Measurements from ENCODE around the gene BLOC1S3. TPM values are rescaled to one million over a fixed set of nuclear protein-coding genes. Genes with fewer than 3 reads are reported as not detected.

Gene BLOC1S3
- total RNA-seq, 1 donor from 2014 or later: 22.7 TPM

GRCh38 chr19:45205810-45206209 is 27.2 kb downstream of the BLOC1S3 start:
- TF ChIP-seq CTCF (IDR thresholded peaks at IDR 0.05; ENCODE audit: unreplicated experiment): no peak
- Mint-ChIP-seq H3K36me3 (ENCODE audit: low read depth, unreplicated experiment) (no peaks in the 10 kb centered on the region), H3K9me3 (ENCODE audit: unreplicated experiment) (no peaks in the 10 kb centered on the region), H3K27me3 (ENCODE audit: unreplicated experiment) (no peaks in the 10 kb centered on the region), H3K4me1 (ENCODE audit: unreplicated experiment) (no peaks in the 10 kb centered on the region), H3K4me3 (ENCODE audit: unreplicated experiment) (no peak overlapping the region), H3K27ac (ENCODE audit: unreplicated experiment) (no peak overlapping the region)
- no peak for DNase-seq (ENCODE audit: low spot score)

GRCh38 chr19:45206328-45206727 is 27.7 kb downstream of the BLOC1S3 start:
- Mint-ChIP-seq H3K4me1 (ENCODE audit: unreplicated experiment) (peaks cover 4% of the 10 kb centered on the region), H3K27ac (ENCODE audit: unreplicated experiment) (no peak overlapping the region), H3K9me3 (ENCODE audit: unreplicated experiment) (no peaks in the 10 kb centered on the region), H3K4me3 (ENCODE audit: unreplicated experiment) (no peak overlapping the region), H3K36me3 (ENCODE audit: low read depth, unreplicated experiment) (no peaks in the 10 kb centered on the region), H3K27me3 (ENCODE audit: unreplicated experiment) (no peaks in the 10 kb centered on the region)
- no peak for DNase-seq (ENCODE audit: low spot score)
- TF ChIP-seq CTCF (IDR thresholded peaks at IDR 0.05; ENCODE audit: unreplicated experiment): no peak

- no peak for DNase-seq (ENCODE audit: low spot score)
- no peaks in the 10 kb centered on the region for H3K36me3 Mint-ChIP-seq (ENCODE audit: low read depth, unreplicated experiment)
- no peak overlapping the region for H3K27ac Mint-ChIP-seq (ENCODE audit: unreplicated experiment)
- no peaks in the 10 kb centered on the region for H3K9me3 Mint-ChIP-seq (ENCODE audit: unreplicated experiment)
- peaks cover 6% of the 10 kb centered on the region for H3K27me3 Mint-ChIP-seq (ENCODE audit: unreplicated experiment)
- H3K4me3 Mint-ChIP-seq (ENCODE audit: unreplicated experiment): no peak overlapping the region
- peaks cover 16% of the 10 kb centered on the region for H3K4me1 Mint-ChIP-seq (ENCODE audit: unreplicated experiment)
- TF ChIP-seq CTCF (IDR thresholded peaks at IDR 0.05; ENCODE audit: unreplicated experiment): no peak
Measured at GRCh38 chr19:45211751-45212381, 33.3 kb downstream of the BLOC1S3 start.

GRCh38 chr19:45213031-45213430 is 34.4 kb downstream of the BLOC1S3 start:
- TF ChIP-seq CTCF (IDR thresholded peaks at IDR 0.05; ENCODE audit: unreplicated experiment): no peak
- Mint-ChIP-seq H3K4me3 (ENCODE audit: unreplicated experiment) (no peak overlapping the region), H3K27ac (ENCODE audit: unreplicated experiment) (no peak overlapping the region), H3K4me1 (ENCODE audit: unreplicated experiment) (peaks cover 20% of the 10 kb centered on the region), H3K36me3 (ENCODE audit: low read depth, unreplicated experiment) (no peaks in the 10 kb centered on the region), H3K9me3 (ENCODE audit: unreplicated experiment) (no peaks in the 10 kb centered on the region), H3K27me3 (ENCODE audit: unreplicated experiment) (peaks cover 8% of the 10 kb centered on the region)
- no peak for DNase-seq (ENCODE audit: low spot score)

GRCh38 chr19:45215391-45216191 is 37.0 kb downstream of the BLOC1S3 start:
- H3K27ac Mint-ChIP-seq (ENCODE audit: unreplicated experiment): peak overlapping the region; percentile 32
- H3K4me3 Mint-ChIP-seq (ENCODE audit: unreplicated experiment): peak overlapping the region; percentile 53
- TF ChIP-seq CTCF (IDR thresholded peaks at IDR 0.05; ENCODE audit: unreplicated experiment): no peak
- H3K9me3 Mint-ChIP-seq (ENCODE audit: unreplicated experiment): no peaks in the 10 kb centered on the region
- no peaks in the 10 kb centered on the region for H3K36me3 Mint-ChIP-seq (ENCODE audit: low read depth, unreplicated experiment)
- H3K4me1 Mint-ChIP-seq (ENCODE audit: unreplicated experiment): peaks cover 25% of the 10 kb centered on the region
- peak; percentile 60 for DNase-seq (ENCODE audit: low spot score)
- peaks cover 14% of the 10 kb centered on the region for H3K27me3 Mint-ChIP-seq (ENCODE audit: unreplicated experiment)

All from endothelial cell (in vitro differentiated cells).